Midbrain (tissue), 1 donor: ENCODE results near the gene TENT5D.
"Not testable (repeated sequence)": the region's sequence is repeated elsewhere in the genome, so short reads cannot be mapped to it uniquely, and the experiment has no call there.

Source experiments
- DNase-seq: peaks from one replicate; lab custom pipeline; 2025; lab: John Stamatoyannopoulos, UW

The TENT5D gene

DNA sequence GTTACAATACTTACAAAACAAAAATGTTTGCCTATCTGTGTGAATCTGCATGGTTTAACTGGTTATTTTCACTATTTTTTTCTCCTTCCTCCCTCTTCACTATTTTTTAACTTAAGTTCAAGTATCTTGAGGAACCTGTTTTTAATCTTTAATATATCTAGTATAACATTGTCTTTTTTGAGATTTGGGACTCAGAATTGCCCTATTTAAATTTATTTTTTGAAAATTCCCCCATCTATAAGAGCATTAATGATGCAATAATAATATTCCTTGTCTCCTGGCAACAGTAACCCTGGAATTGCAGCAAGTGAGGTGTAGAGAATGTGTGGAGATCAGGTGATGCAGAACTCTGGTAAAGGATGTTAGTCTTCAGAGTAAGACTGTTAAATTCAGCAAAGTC is at the start of gene TENT5D:
TSS of gene TENT5D (plus strand) at position 301 of the 400 bp plus-strand sequence. CDS start 22,093 bp downstream, outside the sequence.
- DNase-seq = no peak

DNA sequence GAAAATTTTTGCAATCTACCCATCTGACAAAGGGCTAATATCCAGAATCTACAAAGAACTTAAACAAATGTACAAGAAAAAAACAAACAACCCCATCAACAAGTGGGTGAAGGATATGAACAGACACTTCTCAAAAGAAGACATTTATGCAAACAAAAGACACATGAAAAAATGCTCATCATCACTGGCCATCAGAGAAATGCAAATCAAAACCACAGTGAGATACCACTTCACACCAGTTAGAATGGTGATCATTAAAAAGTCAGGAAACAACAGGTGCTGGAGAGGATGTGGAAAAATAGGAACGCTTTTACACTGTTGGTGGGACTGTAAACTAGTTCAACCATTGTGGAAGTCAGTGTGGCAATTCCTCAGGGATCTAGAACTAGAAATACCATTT is 34.6 kb upstream of the TENT5D start:
- not testable (repeated sequence) for DNase-seq

- no peak for DNase-seq
These were observed 32.0 kb upstream of the TENT5D start for GRCh38 chrX:80388206-80388605.

- DNase-seq = no peak
These were observed 8.2 kb upstream of the TENT5D start for GRCh38 chrX:80412042-80412441.

DNA sequence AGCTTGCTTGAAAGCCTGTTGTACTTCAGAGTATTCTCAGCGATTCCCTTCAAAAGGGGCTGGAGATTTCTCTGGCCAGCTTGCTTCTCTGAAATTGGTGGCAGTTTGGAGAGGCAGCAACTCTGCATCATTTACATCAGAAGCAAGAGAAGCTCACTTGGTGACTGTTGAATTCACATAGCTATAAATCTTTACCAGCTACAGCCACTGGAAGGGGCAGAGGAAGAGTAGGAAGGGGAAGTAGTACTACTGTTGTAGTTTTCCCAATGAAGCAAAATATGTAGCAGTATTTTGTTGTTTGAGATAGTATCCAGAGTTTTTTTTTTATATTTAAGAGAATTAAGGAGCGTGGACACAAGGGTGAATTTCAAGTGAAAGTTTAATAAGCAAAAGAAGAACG is 2.8 kb downstream of the TENT5D start:
- DNase-seq = no peak

GRCh38 chrX:80423744-80424143 is 3.5 kb downstream of the TENT5D start:
- DNase-seq = no peak

DNA sequence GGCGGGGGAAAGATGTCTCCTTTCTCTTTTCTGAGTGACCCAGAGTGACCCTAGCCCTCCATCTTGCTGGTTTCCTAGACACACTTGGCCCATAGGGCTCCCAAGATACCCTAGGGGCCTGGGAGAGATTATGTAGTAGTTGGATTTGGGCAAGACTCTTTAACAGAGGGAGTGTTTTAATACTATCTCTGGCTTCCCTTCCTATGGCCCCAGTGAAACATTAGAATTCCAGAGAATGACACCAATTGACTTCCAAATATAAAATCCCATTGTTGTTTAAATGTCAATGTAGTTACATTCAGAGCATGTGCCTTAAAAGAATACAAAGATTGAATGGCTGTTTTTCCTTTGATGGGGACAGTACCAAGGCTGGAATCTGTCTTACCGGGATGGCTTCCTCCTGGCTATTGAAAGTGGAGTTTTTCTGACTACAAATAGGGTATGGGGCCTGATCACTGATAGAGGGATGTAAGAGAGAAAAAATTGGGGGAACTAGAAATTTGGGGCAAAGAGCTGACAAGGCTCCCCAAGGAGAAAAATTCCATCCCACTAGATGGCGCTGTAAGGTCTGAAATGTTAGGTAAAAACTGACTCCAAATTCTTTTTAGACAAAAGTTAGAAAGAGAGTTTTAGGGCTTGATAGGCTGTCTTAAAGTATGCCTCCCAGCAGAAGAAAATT is 10.7 kb downstream of the TENT5D start:
- no peak for DNase-seq

DNA sequence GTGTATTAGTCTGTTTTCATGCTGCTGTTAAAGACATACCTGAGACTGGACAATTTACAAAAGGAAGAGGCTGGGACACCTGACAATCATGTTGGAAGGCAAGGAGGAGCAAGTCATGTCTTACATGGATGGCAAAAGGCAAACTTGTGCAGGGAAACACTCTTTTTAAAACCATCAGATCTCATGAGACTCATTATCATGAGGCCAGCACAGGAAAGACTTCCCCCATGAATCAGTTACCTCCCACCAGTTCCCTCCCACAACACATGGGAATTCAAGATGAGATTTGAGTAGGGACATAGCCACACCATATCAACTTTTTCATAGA is 11.2 kb downstream of the TENT5D start:
- DNase-seq = no peak

GRCh38 chrX:80432441-80432840 is 12.2 kb downstream of the TENT5D start:
- no peak for DNase-seq

DNA sequence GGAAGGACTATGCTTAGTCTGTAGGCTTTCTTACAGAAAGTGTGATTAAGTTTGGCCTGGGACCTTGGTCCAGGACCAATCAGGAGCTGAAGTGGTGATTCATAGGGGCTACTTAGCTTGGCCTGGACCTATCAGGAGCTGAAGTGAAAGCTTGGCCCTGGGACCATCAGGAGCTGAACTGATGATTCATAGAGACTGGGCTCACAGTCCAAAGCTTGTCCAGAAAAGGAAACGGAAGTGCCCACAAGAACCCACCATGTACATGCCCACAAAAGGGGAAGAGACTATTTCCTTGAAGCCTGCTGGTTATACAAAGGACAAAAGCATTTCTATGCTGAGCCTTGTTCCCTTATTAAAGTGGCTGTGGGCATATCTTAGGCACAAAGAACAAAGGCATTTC is 12.6 kb downstream of the TENT5D start:
- no peak for DNase-seq

- not testable (repeated sequence) for DNase-seq
These were observed 47.9 kb downstream of the TENT5D start for GRCh38 chrX:80468166-80468565.

- no peak for DNase-seq
These were observed 51.3 kb downstream of the TENT5D start for GRCh38 chrX:80471582-80471981.

DNA sequence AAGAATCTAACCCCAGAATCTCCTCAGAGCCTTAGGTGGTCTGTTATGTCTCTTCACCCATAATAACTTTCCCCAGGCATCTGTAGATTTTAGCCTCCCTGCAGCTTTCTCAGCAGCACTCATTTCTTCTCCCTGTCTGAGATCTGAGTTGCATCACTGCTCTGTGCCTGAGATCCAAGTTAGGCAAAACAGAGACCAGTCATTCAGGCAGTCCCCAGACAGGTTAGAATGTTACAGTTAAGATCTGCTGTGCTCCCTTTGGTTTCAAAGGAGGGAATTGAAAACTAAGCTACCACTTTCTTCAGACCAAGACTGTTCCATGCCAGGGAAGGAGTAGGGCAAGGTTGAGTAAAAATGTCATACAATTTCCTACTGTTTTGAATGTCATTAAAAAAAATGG is 65.3 kb downstream of the TENT5D start:
- DNase-seq = no peak

DNA sequence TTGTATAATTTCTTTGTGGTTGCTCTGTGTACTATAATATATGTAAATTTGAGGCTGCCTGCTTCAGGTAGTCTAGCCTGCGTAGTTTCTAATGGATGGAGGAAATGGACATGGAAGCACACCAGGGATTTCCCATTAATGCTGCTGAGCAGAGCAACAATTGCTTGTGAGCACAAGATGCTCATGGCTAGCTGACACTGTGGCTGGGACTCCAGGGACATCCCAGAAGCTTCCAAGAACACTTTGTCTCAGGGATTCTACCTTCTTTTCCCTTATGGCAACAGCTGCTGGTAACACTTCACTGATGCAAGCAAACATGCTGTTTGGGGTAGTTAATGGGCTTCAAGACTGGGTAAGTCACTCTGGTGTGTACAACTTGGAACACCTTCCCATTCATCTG is 66.1 kb downstream of the TENT5D start:
- no peak for DNase-seq

GRCh38 chrX:80489166-80489565 is 68.9 kb downstream of the TENT5D start:
- no peak for DNase-seq
